Stomach smooth muscle (tissue), 2 donors: ENCODE results near the gene TNF.

Experiments used
- H3K27ac ChIP-seq: one replicate; pipeline ENCODE4 v1.7.0; 2013; ENCODE audit warnings: mild to moderate bottlenecking, low read length, inconsistent platforms
- H3K27me3 ChIP-seq, 2 donors: one replicate each; pipeline ENCODE4 v1.7.0; 2013; ENCODE audit warnings: low read length in 2 of 2; ENCODE audit not compliant: insufficient read depth in 2 of 2, control insufficient read depth in 1 of 2
- H3K36me3 ChIP-seq, 2 donors: one replicate each; pipeline ENCODE4 v1.7.0; 2013; ENCODE audit warnings: low read length in 2 of 2; ENCODE audit not compliant: control insufficient read depth in 2 of 2, insufficient read depth in 2 of 2
- H3K4me1 ChIP-seq: one replicate; pipeline ENCODE4 v1.7.0; 2013; ENCODE audit warnings: low read length; ENCODE audit not compliant: control insufficient read depth, insufficient read depth
- H3K4me3 ChIP-seq, 2 donors: one replicate each; pipeline ENCODE4 v1.7.0; 2013; ENCODE audit warnings: low read length in 2 of 2
- H3K9ac ChIP-seq, 2 donors: one replicate each; pipeline ENCODE4 v1.7.0; 2013; ENCODE audit warnings: low read length in 2 of 2, mild to moderate bottlenecking in 1 of 2
- H3K9me3 ChIP-seq, 2 donors: one replicate each; pipeline ENCODE4 v1.7.0; 2013; ENCODE audit warnings: low read length in 2 of 2; ENCODE audit not compliant: control insufficient read depth in 2 of 2
- donor health status: healthy.
- donor health status: Pancreatic carcinoma.

Gene TNF

DNA sequence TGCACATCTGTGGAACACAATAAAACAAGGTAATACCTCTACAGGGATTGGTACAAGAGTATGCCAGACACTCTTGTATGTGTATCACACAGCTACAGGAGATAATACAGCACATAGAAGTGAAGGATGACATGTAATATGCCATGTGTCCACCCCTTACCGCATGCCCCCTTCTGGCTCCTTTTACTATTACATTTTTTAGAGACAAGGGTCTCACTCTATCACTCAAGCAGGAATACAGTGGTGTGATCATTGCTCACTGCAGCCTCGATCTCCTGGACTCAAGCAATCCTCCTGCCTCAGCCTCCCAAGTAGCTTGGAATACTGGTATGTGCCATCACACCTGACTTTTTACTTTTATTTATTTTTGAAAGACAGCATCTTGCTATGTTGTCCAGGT lies 21.6 kb downstream of the TNF start:
- Histone ChIP-seq H3K9me3 (no peaks in the 10 kb centered on the region), H3K4me3 (no peak overlapping the region), H3K36me3 (no peaks in the 10 kb centered on the region), H3K27me3 (no peaks in the 10 kb centered on the region), H3K4me1 (no peaks in the 10 kb centered on the region), H3K27ac (no peak overlapping the region), H3K9ac (no peak overlapping the region)

DNA sequence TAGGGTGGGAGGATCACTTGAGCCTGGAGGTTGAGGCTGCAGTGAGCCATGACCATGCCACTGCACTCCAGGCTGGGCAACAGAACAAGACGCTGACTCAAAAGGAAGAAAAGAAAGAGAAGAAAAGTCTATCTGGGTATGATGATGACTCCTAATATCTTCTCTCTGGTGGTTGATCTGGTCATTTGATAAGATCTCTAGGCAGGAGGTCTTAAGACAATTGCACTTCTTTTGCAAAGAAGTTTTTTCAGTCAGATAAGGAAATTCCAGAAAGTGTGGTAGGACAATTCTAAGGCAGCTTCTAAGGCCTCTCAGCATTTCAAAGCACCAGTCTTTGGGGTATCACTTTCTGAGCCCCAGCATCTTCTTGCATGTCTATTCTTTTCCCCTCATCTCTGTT lies 32.0 kb downstream of the TNF start:
- H3K4me3 ChIP-seq = no peak overlapping the region
- no peak overlapping the region for H3K9ac ChIP-seq
- H3K27ac ChIP-seq = no peak overlapping the region
- no peaks in the 10 kb centered on the region for H3K27me3 ChIP-seq
- H3K36me3 ChIP-seq = no peaks in the 10 kb centered on the region
- H3K4me1 ChIP-seq = no peaks in the 10 kb centered on the region
- H3K9me3 ChIP-seq = no peaks in the 10 kb centered on the region

DNA sequence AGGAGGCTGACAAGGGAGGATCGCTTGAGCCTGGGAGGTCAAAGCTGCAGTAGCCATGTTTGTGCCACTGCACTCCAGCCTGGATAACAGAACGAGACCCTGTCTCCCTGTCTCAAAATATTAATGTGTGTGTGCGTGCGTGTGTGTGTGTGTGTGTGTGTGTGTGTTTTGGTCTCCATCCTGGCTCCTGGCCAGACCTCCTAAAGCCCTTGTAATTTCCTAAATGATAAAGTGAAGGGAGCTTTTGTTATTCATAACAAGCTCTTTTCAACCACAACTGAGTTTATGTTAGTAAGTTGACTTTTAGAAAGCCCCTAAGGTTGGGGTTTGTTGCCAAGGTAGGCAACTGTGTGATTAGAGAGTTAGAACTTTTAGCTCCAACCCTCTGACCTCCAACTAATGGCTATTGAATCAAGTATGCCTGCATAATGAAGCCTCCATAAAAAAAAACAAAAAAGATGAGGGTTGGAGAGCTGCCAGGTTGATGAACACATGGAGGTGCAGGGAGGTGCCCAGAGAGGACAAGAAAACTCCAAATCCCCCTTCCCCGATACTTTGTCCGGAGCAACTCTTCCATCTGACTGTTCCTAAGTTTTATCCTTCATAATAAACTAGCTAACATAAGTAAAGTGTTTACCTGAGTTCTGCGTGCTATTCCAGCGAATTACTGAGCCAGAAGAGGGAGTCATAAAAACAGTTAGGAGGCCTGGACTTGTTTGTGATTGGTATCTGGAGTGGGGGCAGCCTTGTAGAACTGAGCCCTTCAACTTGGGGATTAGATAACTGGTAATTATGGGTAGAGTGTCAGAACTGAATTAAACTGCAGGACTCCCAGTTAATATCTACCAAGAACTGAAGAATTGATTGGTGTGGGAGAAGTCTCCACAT lies 34.4 kb downstream of the TNF start:
- H3K4me3 ChIP-seq = no peak overlapping the region
- no peaks in the 10 kb centered on the region for H3K27me3 ChIP-seq
- no peaks in the 10 kb centered on the region for H3K4me1 ChIP-seq
- H3K9me3 ChIP-seq = no peaks in the 10 kb centered on the region
- no peak overlapping the region for H3K27ac ChIP-seq
- no peak overlapping the region for H3K9ac ChIP-seq
- no peaks in the 10 kb centered on the region for H3K36me3 ChIP-seq

DNA sequence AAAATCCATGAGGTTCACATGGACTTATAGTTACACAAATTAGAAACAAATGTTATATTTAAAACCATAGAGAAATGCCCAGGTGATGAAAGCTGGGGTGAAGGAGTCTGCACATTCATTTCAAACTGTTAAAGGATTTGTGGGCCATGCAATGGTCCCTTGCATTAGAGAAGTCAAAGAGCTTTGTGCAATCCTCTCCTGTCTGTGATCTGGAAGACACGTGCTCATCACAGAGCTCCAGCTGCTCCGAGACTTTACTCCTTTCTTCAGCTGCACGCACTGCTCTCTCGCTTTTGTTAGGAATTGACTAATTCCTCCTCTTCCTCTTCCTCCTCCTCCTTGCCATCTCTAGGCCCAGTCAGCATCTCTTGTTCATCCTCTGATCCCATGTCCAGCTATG lies 35.6 kb downstream of the TNF start:
- H3K4me3 ChIP-seq = no peak overlapping the region
- no peaks in the 10 kb centered on the region for H3K27me3 ChIP-seq
- H3K27ac ChIP-seq = no peak overlapping the region
- no peak overlapping the region for H3K9ac ChIP-seq
- no peaks in the 10 kb centered on the region for H3K36me3 ChIP-seq
- H3K9me3 ChIP-seq = no peaks in the 10 kb centered on the region
- H3K4me1 ChIP-seq = no peaks in the 10 kb centered on the region

DNA sequence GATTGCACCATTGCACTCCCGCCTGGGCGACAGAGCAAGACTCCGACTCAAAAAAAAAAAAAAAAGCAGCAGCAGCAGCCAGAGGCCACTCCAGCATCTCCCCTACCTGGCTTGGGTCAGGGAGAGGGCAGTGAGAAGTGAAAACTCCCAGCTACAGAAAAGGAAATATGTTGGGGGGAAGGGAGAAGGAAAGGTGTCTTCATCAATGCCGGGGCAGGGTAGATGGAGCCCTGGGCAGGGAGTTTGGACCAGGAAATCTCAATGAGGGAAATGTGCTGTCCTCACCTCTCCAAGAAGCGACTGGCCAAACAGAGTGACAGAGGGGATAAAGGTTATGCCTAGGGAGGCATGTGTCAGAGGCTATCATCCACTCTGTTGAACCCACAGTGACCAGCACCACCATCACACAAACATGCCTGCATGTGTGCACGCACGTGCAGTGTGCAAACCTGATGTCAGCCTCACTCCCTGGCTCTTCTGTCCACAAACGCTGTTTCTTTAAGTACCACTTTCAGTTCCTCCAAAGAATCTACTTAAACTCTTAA lies 38.8 kb downstream of the TNF start:
- Histone ChIP-seq H3K27me3 (no peaks in the 10 kb centered on the region), H3K9me3 (no peaks in the 10 kb centered on the region), H3K36me3 (no peaks in the 10 kb centered on the region), H3K9ac (no peak overlapping the region), H3K27ac (no peak overlapping the region), H3K4me3 (no peak overlapping the region), H3K4me1 (no peaks in the 10 kb centered on the region)

DNA sequence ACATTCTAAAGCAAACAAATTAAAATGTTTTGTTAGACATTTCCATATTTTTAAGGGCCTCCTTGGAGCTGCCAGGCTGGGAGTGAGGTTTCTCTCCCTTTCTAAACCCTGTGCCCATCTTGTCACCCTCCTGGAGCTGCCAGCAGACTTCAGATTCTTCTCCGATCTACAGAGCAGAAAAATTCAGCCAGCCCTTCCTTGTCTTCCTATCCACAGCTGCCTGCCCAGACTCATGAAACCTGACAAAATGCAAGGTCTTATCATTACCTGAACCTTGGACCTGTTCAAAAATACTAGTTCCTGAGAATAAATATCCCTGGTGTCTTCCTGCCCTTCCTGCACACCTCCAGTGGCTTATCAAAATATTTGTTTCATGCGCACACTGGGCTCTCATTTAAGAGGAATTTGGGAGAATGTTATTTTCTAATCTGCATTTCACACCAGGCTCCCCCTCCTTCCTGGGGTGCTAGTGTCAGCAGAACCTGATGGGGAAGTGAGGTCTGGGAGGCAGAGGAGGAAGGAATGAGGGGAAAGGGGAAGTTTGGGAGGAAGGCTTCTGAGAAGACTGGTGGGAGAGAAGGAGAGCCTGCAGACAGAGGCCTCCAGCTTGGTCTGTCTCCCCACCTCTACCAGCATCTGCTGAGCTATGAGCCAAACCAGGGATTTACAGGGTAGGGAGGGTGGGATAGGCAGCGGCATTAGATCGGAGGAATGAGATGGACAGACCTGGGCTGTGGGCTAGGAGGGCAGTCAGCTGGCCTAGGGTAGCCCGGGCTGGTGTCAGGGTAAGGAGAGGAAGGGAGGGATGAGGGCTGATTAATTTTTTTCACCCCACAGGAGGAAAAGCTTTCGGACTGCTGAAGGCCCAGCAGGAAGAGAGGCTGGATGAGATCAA lies 39.6 kb downstream of the TNF start, which contains the start of gene AIF1:
AIF1 (plus strand) TSS at position 551 of the 895 bp plus-strand sequence; CDS start at position 647, 96 bp downstream.
- H3K27ac ChIP-seq = no peak within 1 kb of the TSS

DNA sequence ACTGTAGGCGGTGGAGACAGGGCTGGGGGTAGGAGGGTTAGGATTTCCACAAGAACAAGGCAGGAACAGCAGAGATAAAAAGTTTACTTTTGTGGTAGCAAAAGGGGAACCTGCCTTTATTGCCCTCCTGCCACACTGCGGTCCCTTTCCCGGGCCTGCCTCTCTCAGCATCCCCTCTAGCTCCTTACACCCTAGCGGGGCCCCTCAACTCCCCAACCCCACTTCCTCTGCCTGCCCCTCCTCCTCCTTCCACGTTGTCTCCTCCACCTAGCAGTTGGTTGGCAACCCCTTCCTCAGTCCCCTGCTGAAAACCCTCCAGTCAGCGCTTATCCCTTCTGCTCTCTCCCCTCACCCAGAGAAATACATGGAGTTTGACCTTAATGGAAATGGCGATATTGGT lies 40.4 kb downstream of the TNF start:
- no peaks in the 10 kb centered on the region for H3K27me3 ChIP-seq
- no peaks in the 10 kb centered on the region for H3K4me1 ChIP-seq
- no peak overlapping the region for H3K4me3 ChIP-seq
- H3K9me3 ChIP-seq = no peaks in the 10 kb centered on the region
- H3K27ac ChIP-seq = no peak overlapping the region
- no peak overlapping the region for H3K9ac ChIP-seq
- H3K36me3 ChIP-seq = no peaks in the 10 kb centered on the region

More for the DNA sequence above, 39.6 kb downstream of the TNF start, which contains the start of gene AIF1:
- Histone ChIP-seq H3K4me3 (no peak within 1 kb of the TSS), H3K36me3 (no peaks in the 10 kb centered on the region), H3K9ac (peak within 1 kb of the TSS in 1 of 2 donors; percentile 5), H3K27me3 (no peaks in the 10 kb centered on the region), H3K4me1 (no peaks in the 10 kb centered on the region), H3K9me3 (no peaks in the 10 kb centered on the region)

DNA sequence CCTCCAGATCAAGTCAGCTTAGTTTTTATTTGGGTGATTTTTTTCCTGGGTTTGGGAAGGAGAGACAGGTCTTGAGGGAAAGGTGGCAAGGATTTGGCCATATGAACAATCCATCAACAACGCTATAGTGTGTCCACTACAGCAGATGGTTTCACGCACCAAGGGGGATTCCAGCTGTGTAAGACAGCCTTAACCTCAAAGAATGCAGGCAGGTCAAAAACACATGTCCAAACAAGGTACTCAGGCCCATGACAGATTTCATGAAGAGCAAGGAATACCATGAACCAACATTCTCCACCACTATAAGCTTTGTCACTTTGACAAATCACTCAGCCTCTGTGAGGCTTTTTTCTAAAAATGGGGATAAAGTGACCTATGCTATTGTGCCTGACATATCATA lies 41.6 kb downstream of the TNF start:
- no peak overlapping the region for H3K9ac ChIP-seq
- H3K36me3 ChIP-seq = no peaks in the 10 kb centered on the region
- H3K27ac ChIP-seq = no peak overlapping the region
- H3K9me3 ChIP-seq = no peaks in the 10 kb centered on the region
- peaks cover 9% of the 10 kb centered on the region for H3K4me1 ChIP-seq
- H3K27me3 ChIP-seq = no peaks in the 10 kb centered on the region
- no peak overlapping the region for H3K4me3 ChIP-seq

DNA sequence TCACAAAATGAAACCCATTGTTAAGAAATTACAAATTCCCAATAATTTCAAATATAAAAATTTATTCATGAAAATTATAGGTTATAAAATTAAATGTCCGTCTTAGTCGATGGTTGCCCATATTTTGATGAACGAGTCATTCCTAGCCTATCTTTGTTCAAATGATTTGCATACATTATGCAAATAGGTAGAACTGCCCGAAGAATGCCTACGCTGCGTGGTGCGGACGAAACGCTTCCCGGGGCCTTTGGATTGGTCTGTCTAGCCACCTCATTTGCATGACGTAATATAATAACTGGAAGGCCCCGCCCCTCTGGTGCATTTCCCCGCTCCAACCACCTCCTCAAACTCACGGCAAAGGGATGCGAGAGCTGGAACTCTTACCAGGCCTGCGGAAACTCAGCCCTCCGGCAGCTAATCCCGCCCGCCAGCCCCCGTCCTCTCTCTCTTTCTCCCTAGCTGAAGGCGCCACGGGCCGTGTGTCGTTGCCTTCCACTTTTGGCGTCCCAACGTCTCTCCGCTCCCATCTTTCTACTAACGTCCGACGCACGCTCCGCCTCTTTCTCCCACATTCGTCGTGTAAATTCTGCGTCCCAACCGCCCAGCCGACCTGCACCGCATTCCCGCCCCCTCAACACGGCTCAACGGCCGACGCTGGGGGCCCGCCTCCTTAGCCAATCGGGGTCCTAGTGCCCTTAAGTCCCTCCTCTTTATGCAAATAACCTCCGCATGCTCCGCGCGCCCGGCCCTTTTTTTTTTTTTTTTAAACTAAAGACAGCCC lies 44.6 kb downstream of the TNF start:
- H3K27me3 ChIP-seq = no peaks in the 10 kb centered on the region
- no peaks in the 10 kb centered on the region for H3K9me3 ChIP-seq
- H3K4me1 ChIP-seq = peaks cover 15% of the 10 kb centered on the region
- peaks cover 18 to 22% of the 10 kb centered on the region in 2 donors for H3K36me3 ChIP-seq
- H3K9ac ChIP-seq = peak overlapping the region; percentile 77 to 96
- peak overlapping the region; percentile 97 for H3K27ac ChIP-seq
- peak overlapping the region; percentile 68 to 83 for H3K4me3 ChIP-seq
